Left ventricle myocardium inferior (tissue), 1 donor: Measurements from ENCODE around the gene FMN1. TPM values are rescaled to one million over a fixed set of nuclear protein-coding genes. Genes with fewer than 3 reads are reported as not detected.
A peak's percentile ranks its signal among the peaks of the same experiment; 100 is the strongest.

ENCODE experiments used
- DNase-seq: peaks from one replicate; pipeline ENCODE4 v3.0.0-alpha.2; 2020
- H3K27ac ChIP-seq: fragments of 200-600 bp; replicated peaks from 2 replicates; pipeline ENCODE4 v1.8.0; 2021
- H3K27me3 ChIP-seq: fragments of 200-600 bp; 2 replicates; pipeline ENCODE4 v1.8.0; 2021; ENCODE audit warnings: low read depth
- H3K36me3 ChIP-seq: fragments of 200-600 bp; 2 replicates; pipeline ENCODE4 v1.8.0; 2021
- H3K4me1 ChIP-seq: fragments of 200-600 bp; 2 replicates; pipeline ENCODE4 v1.8.0; 2021
- H3K4me3 ChIP-seq: fragments of 200-600 bp; 2 replicates; pipeline ENCODE4 v1.8.0; 2021; ENCODE audit warnings: mild to moderate bottlenecking, moderate library complexity
- H3K9me3 ChIP-seq: fragments of 200-600 bp; replicated peaks from 2 replicates; pipeline ENCODE4 v1.8.0; 2021
- intact Hi-C: fragments of 100-400 bp; cut with micrococcal nuclease; formaldehyde crosslinking; loops from one replicate; pipeline ENCODE4 v1.11.0; 2022
- long read RNA-seq: library from polyadenylated mRNA; unstranded; transcript quantifications from one replicate; pipeline ENCODE4 v2.0.0, GENCODE V29; 2021
- total RNA-seq: library from RNA; stranded (reverse); fragmentation: NEBNext Ultra II Directional; extraction: Animal tissue kit (Norgen Biotek cat#: 25700); gene quantifications from one replicate; pipeline ENCODE4 v1.2.1, GENCODE V29; 2021
- TF ChIP-seq, protein P1 (sequence below): fragments of 200-600 bp; IDR thresholded peaks from 2 replicates; pipeline ENCODE4 v1.8.0; 2021; ENCODE audit warnings: antibody characterized with exemption, mild to moderate bottlenecking, borderline replicate concordance
- donor health status: DM: no; HTN: yes; CAD: no; lungs with severe emphysema.

FMN1 gene, protein sequence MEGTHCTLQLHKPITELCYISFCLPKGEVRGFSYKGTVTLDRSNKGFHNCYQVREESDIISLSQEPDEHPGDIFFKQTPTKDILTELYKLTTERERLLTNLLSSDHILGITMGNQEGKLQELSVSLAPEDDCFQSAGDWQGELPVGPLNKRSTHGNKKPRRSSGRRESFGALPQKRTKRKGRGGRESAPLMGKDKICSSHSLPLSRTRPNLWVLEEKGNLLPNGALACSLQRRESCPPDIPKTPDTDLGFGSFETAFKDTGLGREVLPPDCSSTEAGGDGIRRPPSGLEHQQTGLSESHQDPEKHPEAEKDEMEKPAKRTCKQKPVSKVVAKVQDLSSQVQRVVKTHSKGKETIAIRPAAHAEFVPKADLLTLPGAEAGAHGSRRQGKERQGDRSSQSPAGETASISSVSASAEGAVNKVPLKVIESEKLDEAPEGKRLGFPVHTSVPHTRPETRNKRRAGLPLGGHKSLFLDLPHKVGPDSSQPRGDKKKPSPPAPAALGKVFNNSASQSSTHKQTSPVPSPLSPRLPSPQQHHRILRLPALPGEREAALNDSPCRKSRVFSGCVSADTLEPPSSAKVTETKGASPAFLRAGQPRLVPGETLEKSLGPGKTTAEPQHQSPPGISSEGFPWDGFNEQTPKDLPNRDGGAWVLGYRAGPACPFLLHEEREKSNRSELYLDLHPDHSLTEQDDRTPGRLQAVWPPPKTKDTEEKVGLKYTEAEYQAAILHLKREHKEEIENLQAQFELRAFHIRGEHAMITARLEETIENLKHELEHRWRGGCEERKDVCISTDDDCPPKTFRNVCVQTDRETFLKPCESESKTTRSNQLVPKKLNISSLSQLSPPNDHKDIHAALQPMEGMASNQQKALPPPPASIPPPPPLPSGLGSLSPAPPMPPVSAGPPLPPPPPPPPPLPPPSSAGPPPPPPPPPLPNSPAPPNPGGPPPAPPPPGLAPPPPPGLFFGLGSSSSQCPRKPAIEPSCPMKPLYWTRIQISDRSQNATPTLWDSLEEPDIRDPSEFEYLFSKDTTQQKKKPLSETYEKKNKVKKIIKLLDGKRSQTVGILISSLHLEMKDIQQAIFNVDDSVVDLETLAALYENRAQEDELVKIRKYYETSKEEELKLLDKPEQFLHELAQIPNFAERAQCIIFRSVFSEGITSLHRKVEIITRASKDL (N-terminal part only)
- total RNA-seq: 4.5 TPM
- long read RNA-seq: 0 reads

DNA sequence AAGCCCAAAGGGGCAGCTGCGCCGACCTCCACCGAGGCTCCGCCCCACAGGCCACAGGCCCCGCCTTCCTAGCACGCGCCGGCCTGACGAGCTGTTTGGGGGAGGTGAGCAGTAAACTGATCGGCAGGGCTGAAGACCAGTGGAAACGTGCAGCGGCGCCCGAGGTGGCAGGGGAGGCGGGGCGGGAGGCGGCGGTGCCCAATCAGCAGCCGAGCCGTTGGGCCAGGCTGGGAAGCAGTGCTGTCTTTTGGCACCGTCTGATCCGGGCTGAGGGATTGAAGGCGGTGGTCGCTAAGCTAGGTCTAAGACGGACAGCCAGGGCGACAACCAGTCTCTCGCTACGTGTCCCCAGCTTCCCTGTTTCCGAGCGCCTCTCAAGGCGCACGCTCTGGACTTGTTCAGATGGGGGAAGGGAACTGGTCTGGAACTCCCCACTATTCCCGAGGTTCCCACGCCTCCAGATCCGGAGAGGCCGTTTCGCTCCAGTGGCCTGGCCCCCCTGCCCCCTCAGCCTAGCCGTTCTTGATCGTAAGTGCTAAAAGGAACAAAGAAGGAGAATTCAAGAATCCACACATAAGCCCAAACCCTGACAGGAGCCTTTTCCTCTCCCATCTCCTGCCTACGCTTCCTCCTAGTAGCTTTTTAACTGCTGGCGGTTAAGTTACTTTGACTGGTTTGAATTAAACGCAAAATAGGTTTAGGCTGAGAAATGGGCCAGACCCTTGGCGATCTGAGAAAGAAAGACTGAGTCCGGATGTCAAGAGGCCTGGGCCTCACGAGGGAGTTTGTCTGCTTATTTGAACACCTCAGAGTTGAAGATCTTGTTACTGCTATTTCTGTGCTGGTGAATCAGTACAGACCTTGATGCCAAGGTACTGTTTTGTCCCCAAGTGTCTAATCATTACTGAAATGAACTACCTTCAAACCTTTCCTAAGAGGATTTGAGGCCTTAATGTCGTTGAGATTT, at the start of gene FMN1:
Gene FMN1, minus strand, starts transcription at position 11 of the 967 bp plus-strand sequence. CDS start 39,800 bp downstream, outside the sequence.
- Histone ChIP-seq H3K36me3 (no peaks in the 10 kb centered on the region), H3K27me3 (peaks cover 57% of the 10 kb centered on the region), H3K4me3 (peak within 1 kb of the TSS; percentile 69), H3K9me3 (no peaks in the 10 kb centered on the region), H3K27ac (peak within 1 kb of the TSS; percentile 66), H3K4me1 (peaks cover 14% of the 10 kb centered on the region)
- DNase-seq: peak; percentile 94
- intact Hi-C loops: no loop called here
- TF ChIP-seq, protein P1, sequence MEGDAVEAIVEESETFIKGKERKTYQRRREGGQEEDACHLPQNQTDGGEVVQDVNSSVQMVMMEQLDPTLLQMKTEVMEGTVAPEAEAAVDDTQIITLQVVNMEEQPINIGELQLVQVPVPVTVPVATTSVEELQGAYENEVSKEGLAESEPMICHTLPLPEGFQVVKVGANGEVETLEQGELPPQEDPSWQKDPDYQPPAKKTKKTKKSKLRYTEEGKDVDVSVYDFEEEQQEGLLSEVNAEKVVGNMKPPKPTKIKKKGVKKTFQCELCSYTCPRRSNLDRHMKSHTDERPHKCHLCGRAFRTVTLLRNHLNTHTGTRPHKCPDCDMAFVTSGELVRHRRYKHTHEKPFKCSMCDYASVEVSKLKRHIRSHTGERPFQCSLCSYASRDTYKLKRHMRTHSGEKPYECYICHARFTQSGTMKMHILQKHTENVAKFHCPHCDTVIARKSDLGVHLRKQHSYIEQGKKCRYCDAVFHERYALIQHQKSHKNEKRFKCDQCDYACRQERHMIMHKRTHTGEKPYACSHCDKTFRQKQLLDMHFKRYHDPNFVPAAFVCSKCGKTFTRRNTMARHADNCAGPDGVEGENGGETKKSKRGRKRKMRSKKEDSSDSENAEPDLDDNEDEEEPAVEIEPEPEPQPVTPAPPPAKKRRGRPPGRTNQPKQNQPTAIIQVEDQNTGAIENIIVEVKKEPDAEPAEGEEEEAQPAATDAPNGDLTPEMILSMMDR: no peak

DNA sequence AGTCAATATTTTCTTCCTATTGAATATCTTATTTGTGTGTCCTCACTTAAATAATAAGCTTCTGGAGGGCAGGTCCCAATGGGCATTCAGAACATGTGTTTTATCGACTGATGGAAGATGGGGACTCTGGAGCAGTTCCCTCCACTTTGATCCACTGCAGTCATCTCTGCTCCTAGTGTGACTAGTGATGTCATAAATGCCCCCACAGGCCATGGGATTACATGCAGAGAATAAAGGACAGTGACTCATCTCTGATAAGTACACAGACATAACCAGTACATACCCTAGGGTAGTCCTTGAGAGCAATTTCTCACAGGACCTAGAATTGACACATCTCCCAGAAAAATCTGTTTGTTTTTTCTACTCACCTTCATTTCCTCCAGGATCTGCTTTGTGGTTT, 49.4 kb upstream of the FMN1 start:
- H3K4me3 ChIP-seq: no peak overlapping the region
- intact Hi-C loops: no loop called here
- no peak for DNase-seq
- no peaks in the 10 kb centered on the region for H3K9me3 ChIP-seq
- H3K27ac ChIP-seq: no peak overlapping the region
- H3K4me1 ChIP-seq: no peaks in the 10 kb centered on the region
- TF ChIP-seq, protein P1: no peak
- no peaks in the 10 kb centered on the region for H3K36me3 ChIP-seq
- H3K27me3 ChIP-seq: peaks cover 6% of the 10 kb centered on the region

DNA sequence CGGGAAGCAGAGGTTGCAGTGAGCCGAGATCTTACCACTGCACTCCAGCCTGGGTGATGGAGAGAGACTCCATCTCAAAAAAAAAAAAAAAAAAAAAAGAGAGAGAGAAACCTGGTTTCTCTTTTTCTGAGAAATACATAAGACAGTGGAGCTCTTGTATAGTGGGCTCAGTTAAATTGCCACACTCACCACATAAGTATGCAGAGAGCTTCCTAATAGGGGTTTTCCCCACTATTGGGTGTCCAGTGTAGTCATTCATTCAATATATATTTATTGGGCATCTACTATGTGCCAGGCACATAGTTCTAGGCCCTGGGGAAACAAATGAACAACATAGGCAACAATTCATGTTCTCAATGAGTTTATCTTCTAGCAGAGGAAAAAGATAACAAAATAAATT, 48.9 kb upstream of the FMN1 start:
- intact Hi-C loops: no loop called here
- no peak for DNase-seq
- H3K27ac ChIP-seq: no peak overlapping the region

DNA sequence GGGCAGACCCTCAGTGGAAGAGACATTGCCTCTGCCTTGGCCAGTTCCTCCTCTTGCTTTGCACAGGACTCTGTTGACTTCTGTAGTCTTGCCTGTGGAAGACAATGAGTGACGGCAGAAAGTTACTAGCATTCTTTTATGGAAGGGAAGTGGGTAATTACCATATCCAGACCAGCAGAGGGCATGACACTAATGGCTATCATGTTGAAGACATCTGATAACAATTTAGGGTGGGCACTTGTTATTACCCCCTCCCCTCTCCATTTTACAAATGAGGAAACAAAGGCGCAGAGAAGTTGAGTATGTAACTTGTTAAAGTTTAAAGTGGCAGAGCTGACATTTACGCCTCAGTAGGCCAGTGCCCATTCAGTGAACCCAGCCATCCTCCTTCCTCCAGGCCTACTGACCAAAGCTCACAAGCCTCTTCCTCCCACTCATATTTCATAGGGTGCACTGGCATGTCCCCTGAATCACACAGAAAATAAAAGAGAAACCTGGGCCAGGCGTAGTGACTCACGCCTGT, 48.2 kb upstream of the FMN1 start:
- TF ChIP-seq, protein P1: peak; percentile 35
- Histone ChIP-seq H3K9me3 (no peaks in the 10 kb centered on the region), H3K36me3 (no peaks in the 10 kb centered on the region), H3K4me1 (no peaks in the 10 kb centered on the region), H3K27ac (no peak overlapping the region), H3K4me3 (no peak overlapping the region), H3K27me3 (peaks cover 14% of the 10 kb centered on the region)
- intact Hi-C loops: no loop called here
- no peak for DNase-seq

More for the DNA sequence above, 48.9 kb upstream of the FMN1 start:
- no peaks in the 10 kb centered on the region for H3K4me1 ChIP-seq
- H3K27me3 ChIP-seq: peaks cover 10% of the 10 kb centered on the region
- TF ChIP-seq, protein P1: no peak
- H3K4me3 ChIP-seq: no peak overlapping the region
- H3K36me3 ChIP-seq: no peaks in the 10 kb centered on the region
- no peaks in the 10 kb centered on the region for H3K9me3 ChIP-seq
